HepG2 (cell line): Measurements from ENCODE around the gene AUNIP. TPM values are rescaled to one million over a fixed set of nuclear protein-coding genes. Genes with fewer than 3 reads are reported as not detected.

Source experiments
- GMEB2 ChIP-seq: IDR thresholded peaks from 2 replicates; pipeline ENCODE4 v1.6.1; 2016; ENCODE audit warnings: missing biosample characterization, missing genetic modification reagents, low read depth
- GPN1 ChIP-seq: sonication (generic); formaldehyde crosslinking; IDR thresholded peaks from 2 replicates; pipeline ENCODE4 v1.5.1; 2020; ENCODE audit warnings: missing genetic modification reagents, borderline replicate concordance
- GRHL1 ChIP-seq: sonication (generic); formaldehyde crosslinking; conservative IDR thresholded peaks from 2 replicates; pipeline ENCODE4 v1.8.0; 2022; ENCODE audit warnings: missing genetic modification reagents
- NR2F2 ChIP-seq: IDR thresholded peaks from 2 replicates; pipeline ENCODE4 v1.6.1; 2012; ENCODE audit warnings: low read depth, inconsistent platforms, borderline replicate concordance
- NR3C1 ChIP-seq: sonication (generic); formaldehyde crosslinking; IDR thresholded peaks from 2 replicates; pipeline ENCODE4 v1.4.0; 2020; ENCODE audit warnings: missing genetic modification reagents
- RAD21 ChIP-seq: fragments of 450-650 bp; formaldehyde crosslinking; IDR thresholded peaks from 2 replicates; pipeline ENCODE4 v1.5.0; 2020; ENCODE audit warnings: mild to moderate bottlenecking
- SPEN ChIP-seq: sonication (generic); formaldehyde crosslinking; IDR thresholded peaks from 2 replicates; pipeline ENCODE4 v1.5.1; 2020; ENCODE audit warnings: low read depth, mild to moderate bottlenecking, missing genetic modification reagents
- WIZ ChIP-seq: sonication (generic); formaldehyde crosslinking; IDR thresholded peaks from 2 replicates; pipeline ENCODE4 v1.5.1; 2020; ENCODE audit warnings: mild to moderate bottlenecking, missing genetic modification reagents
- ZC3H4 ChIP-seq: sonication (generic); formaldehyde crosslinking; IDR thresholded peaks from 2 replicates; pipeline ENCODE4 v1.4.0; 2020; ENCODE audit warnings: missing genetic modification reagents, borderline replicate concordance
- polyA plus RNA-seq, 8 experiments: library from polyadenylated mRNA; depleted of rRNA in 3 of 8; stranded (reverse) in 7 of 8; unstranded in 1 of 8; fragments of >200 nt; fragmentation: Illumina TruSeq in 4 of 8; extraction: Trizol in 4 of 8; gene quantifications; 2 replicates each; pipeline versions ENCODE4 v1.2.1 to v1.2.3, GENCODE V29; 2011 to 2016; ENCODE audit warnings: low read depth in 4 of 8, missing spikeins in 1 of 8, mixed read lengths in 1 of 8; ENCODE audit not compliant: insufficient read depth in 1 of 8
- total RNA-seq, 5 experiments: library from RNA; depleted of rRNA; stranded (reverse); fragments of >200 nt; fragmentation: Illumina TruSeq; extraction: Trizol; gene quantifications; 2 replicates each; pipeline ENCODE4 v1.2.3, GENCODE V29; 2016; ENCODE audit warnings: low read depth in 1 of 5
- TF ChIP-seq, protein P1 (sequence below): sonication (generic); formaldehyde crosslinking; IDR thresholded peaks from 2 replicates; pipeline ENCODE4 v1.4.0; 2020; ENCODE audit warnings: mild to moderate bottlenecking, missing genetic modification reagents, borderline replicate concordance
- TF ChIP-seq, protein P2 (sequence below), 2 experiments: fragments of 450-650 bp in 1 of 2; sonication (generic) in 1 of 2; formaldehyde crosslinking in 1 of 2; IDR thresholded peaks; 2 replicates each; pipeline versions ENCODE4 v1.6.1 to v1.8.0; 2016 to 2022; ENCODE audit warnings: antibody characterized with exemption in 1 of 2, mild to moderate bottlenecking in 1 of 2, missing genetic modification reagents in 1 of 2
- TF ChIP-seq, protein P3 (sequence below): sonication (generic); formaldehyde crosslinking; IDR thresholded peaks from 2 replicates; pipeline ENCODE4 v1.8.1; 2023; ENCODE audit warnings: mild to moderate bottlenecking, missing genetic modification reagents, borderline replicate concordance

AUNIP gene
- total and polyA plus RNA-seq, 2 of the 13 experiments (the other 11 are each of a cell fraction or from before 2014, with no cell fraction given): 3.8 to 12.3 TPM

DNA sequence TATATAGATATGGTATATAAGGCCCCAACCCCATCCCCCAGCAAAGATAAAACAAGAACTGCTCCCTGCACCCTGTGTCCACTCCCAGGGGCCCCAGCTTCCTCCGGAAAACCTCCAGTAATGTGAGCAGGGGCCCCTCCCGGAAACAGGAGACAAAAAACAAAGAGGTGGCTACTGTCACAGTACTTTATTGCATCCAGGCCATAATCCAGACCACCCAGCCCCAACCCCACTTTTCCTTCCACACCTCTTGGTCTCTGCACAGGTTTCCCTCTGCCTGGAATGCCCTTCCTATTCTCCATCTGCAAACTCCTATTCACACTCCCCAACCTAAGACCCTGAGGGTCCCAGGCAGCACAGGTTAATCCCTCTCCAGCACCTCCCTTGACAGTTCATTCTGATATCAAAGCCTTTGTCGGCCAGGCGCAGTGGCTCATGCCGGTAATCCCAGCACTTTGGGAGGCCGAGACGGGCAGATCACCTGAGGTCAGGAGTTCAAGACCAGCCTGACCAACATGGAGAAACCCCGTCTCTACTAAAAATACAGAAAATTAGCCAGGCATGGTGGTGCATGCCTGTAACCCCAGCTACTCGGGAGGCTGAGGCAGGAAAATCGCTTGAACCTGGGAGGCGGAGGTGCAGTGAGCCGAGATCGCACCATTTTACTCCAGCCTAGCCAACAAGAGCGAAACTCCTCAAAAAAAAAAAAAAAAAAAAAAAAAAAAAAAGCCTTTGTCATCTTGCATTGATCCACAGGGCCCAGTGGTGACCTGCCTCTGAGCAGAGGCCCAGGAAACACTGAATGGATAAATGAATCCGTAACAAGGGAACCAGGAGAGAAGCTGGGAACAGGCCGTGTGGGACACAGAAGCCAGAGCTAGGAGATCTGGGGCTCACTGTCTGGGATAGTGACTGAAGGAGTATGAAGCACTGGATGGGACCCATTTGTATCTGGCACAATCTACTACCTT, 2.3 kb upstream of the AUNIP start (continued):
- TF ChIP-seq ZC3H4 (CRISPR knock-in tag) (no peak), GPN1 (no peak), GMEB2 (CRISPR knock-in tag) (no peak), NR3C1 (CRISPR knock-in tag) (no peak), GRHL1 (CRISPR knock-in tag) (no peak), NR2F2 (no peak), WIZ (CRISPR knock-in tag) (no peak), SPEN (CRISPR knock-in tag) (no peak; the same call in 1 of the 2 replicates), RAD21 (CRISPR knock-in tag) (no peak)
- TF ChIP-seq, protein P1, sequence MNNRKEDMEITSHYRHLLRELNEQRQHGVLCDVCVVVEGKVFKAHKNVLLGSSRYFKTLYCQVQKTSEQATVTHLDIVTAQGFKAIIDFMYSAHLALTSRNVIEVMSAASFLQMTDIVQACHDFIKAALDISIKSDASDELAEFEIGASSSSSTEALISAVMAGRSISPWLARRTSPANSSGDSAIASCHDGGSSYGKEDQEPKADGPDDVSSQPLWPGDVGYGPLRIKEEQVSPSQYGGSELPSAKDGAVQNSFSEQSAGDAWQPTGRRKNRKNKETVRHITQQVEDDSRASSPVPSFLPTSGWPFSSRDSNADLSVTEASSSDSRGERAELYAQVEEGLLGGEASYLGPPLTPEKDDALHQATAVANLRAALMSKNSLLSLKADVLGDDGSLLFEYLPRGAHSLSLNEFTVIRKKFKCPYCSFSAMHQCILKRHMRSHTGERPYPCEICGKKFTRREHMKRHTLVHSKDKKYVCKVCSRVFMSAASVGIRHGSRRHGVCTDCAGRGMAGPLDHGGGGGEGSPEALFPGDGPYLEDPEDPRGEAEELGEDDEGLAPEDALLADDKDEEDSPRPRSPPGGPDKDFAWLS (CRISPR knock-in tag): no peak
- TF ChIP-seq, protein P2, sequence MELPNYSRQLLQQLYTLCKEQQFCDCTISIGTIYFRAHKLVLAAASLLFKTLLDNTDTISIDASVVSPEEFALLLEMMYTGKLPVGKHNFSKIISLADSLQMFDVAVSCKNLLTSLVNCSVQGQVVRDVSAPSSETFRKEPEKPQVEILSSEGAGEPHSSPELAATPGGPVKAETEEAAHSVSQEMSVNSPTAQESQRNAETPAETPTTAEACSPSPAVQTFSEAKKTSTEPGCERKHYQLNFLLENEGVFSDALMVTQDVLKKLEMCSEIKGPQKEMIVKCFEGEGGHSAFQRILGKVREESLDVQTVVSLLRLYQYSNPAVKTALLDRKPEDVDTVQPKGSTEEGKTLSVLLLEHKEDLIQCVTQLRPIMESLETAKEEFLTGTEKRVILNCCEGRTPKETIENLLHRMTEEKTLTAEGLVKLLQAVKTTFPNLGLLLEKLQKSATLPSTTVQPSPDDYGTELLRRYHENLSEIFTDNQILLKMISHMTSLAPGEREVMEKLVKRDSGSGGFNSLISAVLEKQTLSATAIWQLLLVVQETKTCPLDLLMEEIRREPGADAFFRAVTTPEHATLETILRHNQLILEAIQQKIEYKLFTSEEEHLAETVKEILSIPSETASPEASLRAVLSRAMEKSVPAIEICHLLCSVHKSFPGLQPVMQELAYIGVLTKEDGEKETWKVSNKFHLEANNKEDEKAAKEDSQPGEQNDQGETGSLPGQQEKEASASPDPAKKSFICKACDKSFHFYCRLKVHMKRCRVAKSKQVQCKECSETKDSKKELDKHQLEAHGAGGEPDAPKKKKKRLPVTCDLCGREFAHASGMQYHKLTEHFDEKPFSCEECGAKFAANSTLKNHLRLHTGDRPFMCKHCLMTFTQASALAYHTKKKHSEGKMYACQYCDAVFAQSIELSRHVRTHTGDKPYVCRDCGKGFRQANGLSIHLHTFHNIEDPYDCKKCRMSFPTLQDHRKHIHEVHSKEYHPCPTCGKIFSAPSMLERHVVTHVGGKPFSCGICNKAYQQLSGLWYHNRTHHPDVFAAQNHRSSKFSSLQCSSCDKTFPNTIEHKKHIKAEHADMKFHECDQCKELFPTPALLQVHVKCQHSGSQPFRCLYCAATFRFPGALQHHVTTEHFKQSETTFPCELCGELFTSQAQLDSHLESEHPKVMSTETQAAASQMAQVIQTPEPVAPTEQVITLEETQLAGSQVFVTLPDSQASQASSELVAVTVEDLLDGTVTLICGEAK (IDR thresholded peaks at IDR 0.05): no peak
- TF ChIP-seq, protein P2 (CRISPR knock-in tag; IDR thresholded peaks at IDR 0.05): peak; percentile 66; the same call in 1 of the 2 replicates
- TF ChIP-seq, protein P3, sequence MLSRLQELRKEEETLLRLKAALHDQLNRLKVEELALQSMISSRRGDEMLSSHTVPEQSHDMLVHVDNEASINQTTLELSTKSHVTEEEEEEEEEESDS (CRISPR knock-in tag): no peak
